HL-60 (cell line): ENCODE data around the gene PARD3.

ENCODE experiments used
- POLR2AphosphoS5 ChIP-seq: IDR thresholded peaks from 2 replicates; pipeline ENCODE4 v1.6.1; 2012; ENCODE audit warnings: low read depth
- TF ChIP-seq, protein P1 (sequence below): IDR thresholded peaks from 2 replicates; pipeline ENCODE4 v1.6.1; 2012; ENCODE audit warnings: low read depth; ENCODE audit not compliant: insufficient replicate concordance
- TF ChIP-seq, protein P2 (sequence below): IDR thresholded peaks from one replicate; pipeline ENCODE4 v1.5.1; 2011; ENCODE audit warnings: low read length, control low read depth, inconsistent platforms; ENCODE audit not compliant: insufficient read depth

DNA sequence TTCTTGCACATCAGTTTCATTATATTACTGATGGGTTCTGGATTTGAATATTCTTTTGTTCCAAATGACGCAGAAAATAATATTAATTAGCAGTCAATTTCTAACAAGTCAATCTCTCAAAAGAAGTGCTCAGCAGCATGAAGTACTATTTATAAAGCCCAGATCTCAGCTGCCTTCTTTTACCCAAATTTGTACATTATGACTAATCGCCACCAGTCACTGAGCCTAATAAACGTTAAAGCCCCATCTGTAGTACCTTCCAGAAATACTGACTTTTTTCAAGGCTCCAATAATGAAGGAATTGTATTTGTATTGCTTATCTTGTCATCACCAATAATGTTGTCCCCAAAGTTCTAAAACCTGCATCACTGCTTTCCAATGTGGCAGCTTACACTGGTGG, 540.2 kb downstream of the PARD3 start:
- TF ChIP-seq, protein P1, sequence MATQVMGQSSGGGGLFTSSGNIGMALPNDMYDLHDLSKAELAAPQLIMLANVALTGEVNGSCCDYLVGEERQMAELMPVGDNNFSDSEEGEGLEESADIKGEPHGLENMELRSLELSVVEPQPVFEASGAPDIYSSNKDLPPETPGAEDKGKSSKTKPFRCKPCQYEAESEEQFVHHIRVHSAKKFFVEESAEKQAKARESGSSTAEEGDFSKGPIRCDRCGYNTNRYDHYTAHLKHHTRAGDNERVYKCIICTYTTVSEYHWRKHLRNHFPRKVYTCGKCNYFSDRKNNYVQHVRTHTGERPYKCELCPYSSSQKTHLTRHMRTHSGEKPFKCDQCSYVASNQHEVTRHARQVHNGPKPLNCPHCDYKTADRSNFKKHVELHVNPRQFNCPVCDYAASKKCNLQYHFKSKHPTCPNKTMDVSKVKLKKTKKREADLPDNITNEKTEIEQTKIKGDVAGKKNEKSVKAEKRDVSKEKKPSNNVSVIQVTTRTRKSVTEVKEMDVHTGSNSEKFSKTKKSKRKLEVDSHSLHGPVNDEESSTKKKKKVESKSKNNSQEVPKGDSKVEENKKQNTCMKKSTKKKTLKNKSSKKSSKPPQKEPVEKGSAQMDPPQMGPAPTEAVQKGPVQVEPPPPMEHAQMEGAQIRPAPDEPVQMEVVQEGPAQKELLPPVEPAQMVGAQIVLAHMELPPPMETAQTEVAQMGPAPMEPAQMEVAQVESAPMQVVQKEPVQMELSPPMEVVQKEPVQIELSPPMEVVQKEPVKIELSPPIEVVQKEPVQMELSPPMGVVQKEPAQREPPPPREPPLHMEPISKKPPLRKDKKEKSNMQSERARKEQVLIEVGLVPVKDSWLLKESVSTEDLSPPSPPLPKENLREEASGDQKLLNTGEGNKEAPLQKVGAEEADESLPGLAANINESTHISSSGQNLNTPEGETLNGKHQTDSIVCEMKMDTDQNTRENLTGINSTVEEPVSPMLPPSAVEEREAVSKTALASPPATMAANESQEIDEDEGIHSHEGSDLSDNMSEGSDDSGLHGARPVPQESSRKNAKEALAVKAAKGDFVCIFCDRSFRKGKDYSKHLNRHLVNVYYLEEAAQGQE: no peak
- TF ChIP-seq, protein P2, sequence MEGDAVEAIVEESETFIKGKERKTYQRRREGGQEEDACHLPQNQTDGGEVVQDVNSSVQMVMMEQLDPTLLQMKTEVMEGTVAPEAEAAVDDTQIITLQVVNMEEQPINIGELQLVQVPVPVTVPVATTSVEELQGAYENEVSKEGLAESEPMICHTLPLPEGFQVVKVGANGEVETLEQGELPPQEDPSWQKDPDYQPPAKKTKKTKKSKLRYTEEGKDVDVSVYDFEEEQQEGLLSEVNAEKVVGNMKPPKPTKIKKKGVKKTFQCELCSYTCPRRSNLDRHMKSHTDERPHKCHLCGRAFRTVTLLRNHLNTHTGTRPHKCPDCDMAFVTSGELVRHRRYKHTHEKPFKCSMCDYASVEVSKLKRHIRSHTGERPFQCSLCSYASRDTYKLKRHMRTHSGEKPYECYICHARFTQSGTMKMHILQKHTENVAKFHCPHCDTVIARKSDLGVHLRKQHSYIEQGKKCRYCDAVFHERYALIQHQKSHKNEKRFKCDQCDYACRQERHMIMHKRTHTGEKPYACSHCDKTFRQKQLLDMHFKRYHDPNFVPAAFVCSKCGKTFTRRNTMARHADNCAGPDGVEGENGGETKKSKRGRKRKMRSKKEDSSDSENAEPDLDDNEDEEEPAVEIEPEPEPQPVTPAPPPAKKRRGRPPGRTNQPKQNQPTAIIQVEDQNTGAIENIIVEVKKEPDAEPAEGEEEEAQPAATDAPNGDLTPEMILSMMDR: no peak
- no peak for TF ChIP-seq POLR2AphosphoS5
